GM12874 (cell line): Measurements from ENCODE around the gene FILIP1L.

Source experiments
- CTCF ChIP-seq: IDR thresholded peaks from 2 replicates; pipeline ENCODE4 v1.5.1; 2011; ENCODE audit warnings: low read depth, mild to moderate bottlenecking, control low read depth, low read length, moderate library complexity; ENCODE audit not compliant: insufficient read depth

The FILIP1L gene

GRCh38 chr3:99892332-99892731 is 222.0 kb downstream of the FILIP1L start:
- TF ChIP-seq CTCF, result no peak

GRCh38 chr3:99891610-99892285 is 222.6 kb downstream of the FILIP1L start:
- TF ChIP-seq CTCF, result no peak

GRCh38 chr3:99885851-99886250 is 228.4 kb downstream of the FILIP1L start:
- no peak for TF ChIP-seq CTCF

- no peak for TF ChIP-seq CTCF
Observed at GRCh38 chr3:99885085-99885484, 229.2 kb downstream of the FILIP1L start.

- no peak for TF ChIP-seq CTCF
Observed at GRCh38 chr3:99884484-99884883, 229.8 kb downstream of the FILIP1L start.

GRCh38 chr3:99883693-99884092 is 230.6 kb downstream of the FILIP1L start:
- no peak for TF ChIP-seq CTCF

- no peak for TF ChIP-seq CTCF
Observed at GRCh38 chr3:99883138-99883461, 231.2 kb downstream of the FILIP1L start.
